ENCODE data around the gene FAM9C.
"Not testable (repeated sequence)": the region's sequence is repeated elsewhere in the genome, so short reads cannot be mapped to it uniquely, and the experiment has no call there.

GRCh38 chrX:13086793-13087321, 42.4 kb upstream of the FAM9C start:
- not testable (repeated sequence) for TF ChIP-seq CTCF (IDR thresholded peaks at IDR 0.05; ENCODE audit: insufficient read depth, low read length, poor library complexity, severe bottlenecking); EZH2phosphoT487 (conservative IDR thresholded peaks at IDR 0.05; ENCODE audit: low read length)
